NCI-H146 (cell line): ENCODE measurements around the gene RYR3.
"Not testable (repeated sequence)": the region's sequence is repeated elsewhere in the genome, so short reads cannot be mapped to it uniquely, and the experiment has no call there.

Experiments
- DNase-seq: peaks from one replicate; lab custom pipeline; 2025; lab: John Stamatoyannopoulos, UW

The RYR3 gene

GRCh38 chr15:33516563-33516962 lies 205.8 kb downstream of the RYR3 start:
- DNase-seq, result no peak

GRCh38 chr15:33517944-33518343 lies 207.2 kb downstream of the RYR3 start:
- DNase-seq, result no peak

GRCh38 chr15:33518421-33518820 lies 207.7 kb downstream of the RYR3 start:
- DNase-seq, result no peak

- no peak for DNase-seq
Measured at GRCh38 chr15:33524274-33524673, 213.5 kb downstream of the RYR3 start.

GRCh38 chr15:33526532-33526931 lies 215.8 kb downstream of the RYR3 start:
- DNase-seq, result no peak

GRCh38 chr15:33533197-33533596 lies 222.4 kb downstream of the RYR3 start:
- no peak for DNase-seq

GRCh38 chr15:33534642-33535041 lies 223.9 kb downstream of the RYR3 start:
- DNase-seq, result no peak

GRCh38 chr15:33535135-33535534 lies 224.4 kb downstream of the RYR3 start:
- no peak for DNase-seq

- no peak for DNase-seq
Measured at GRCh38 chr15:33539825-33540573, 229.2 kb downstream of the RYR3 start.

- DNase-seq, result no peak
Measured at GRCh38 chr15:33543957-33544356, 233.2 kb downstream of the RYR3 start.

- DNase-seq, result no peak
Measured at GRCh38 chr15:33545866-33546265, 235.1 kb downstream of the RYR3 start.

- DNase-seq, result no peak
Measured at GRCh38 chr15:33547876-33548275, 237.1 kb downstream of the RYR3 start.

- no peak for DNase-seq
Measured at GRCh38 chr15:33551860-33552259, 241.1 kb downstream of the RYR3 start.

- DNase-seq, result no peak
Measured at GRCh38 chr15:33553157-33553556, 242.4 kb downstream of the RYR3 start.

GRCh38 chr15:33559207-33559890 lies 248.6 kb downstream of the RYR3 start:
- no peak for DNase-seq

- no peak for DNase-seq
Measured at GRCh38 chr15:33561407-33561806, 250.6 kb downstream of the RYR3 start.

- no peak for DNase-seq
Measured at GRCh38 chr15:33561967-33562366, 251.2 kb downstream of the RYR3 start.

GRCh38 chr15:33565094-33565493 lies 254.3 kb downstream of the RYR3 start:
- no peak for DNase-seq

- no peak for DNase-seq
Measured at GRCh38 chr15:33567652-33568051, 256.9 kb downstream of the RYR3 start.

- DNase-seq, result no peak
Measured at GRCh38 chr15:33569036-33569435, 258.3 kb downstream of the RYR3 start.

- DNase-seq, result not testable (repeated sequence)
Measured at GRCh38 chr15:33577911-33578310, 267.1 kb downstream of the RYR3 start.

- no peak for DNase-seq
Measured at GRCh38 chr15:33580526-33580925, 269.8 kb downstream of the RYR3 start.

GRCh38 chr15:33581032-33581431 lies 270.3 kb downstream of the RYR3 start:
- no peak for DNase-seq

GRCh38 chr15:33584797-33585196 lies 274.0 kb downstream of the RYR3 start:
- DNase-seq, result no peak
